HUES48 (cell line): ENCODE measurements around the gene DSG2.

Experiments used
- H3K27ac ChIP-seq: one replicate; pipeline ENCODE4 v1.7.0; 2013; ENCODE audit warnings: low read depth, low read length, inconsistent platforms
- H3K27me3 ChIP-seq: 2 replicates; pipeline ENCODE4 v1.6.1; 2013; ENCODE audit warnings: mild to moderate bottlenecking, low read length; ENCODE audit not compliant: control insufficient read depth, insufficient read depth
- H3K36me3 ChIP-seq: 2 replicates; pipeline ENCODE4 v1.6.1; 2013; ENCODE audit warnings: low read length; ENCODE audit not compliant: control insufficient read depth, insufficient read depth
- H3K4me1 ChIP-seq: 2 replicates; pipeline ENCODE4 v1.6.1; 2013; ENCODE audit warnings: mild to moderate bottlenecking, low read length; ENCODE audit not compliant: control insufficient read depth, insufficient read depth
- H3K4me3 ChIP-seq: 2 replicates; pipeline ENCODE4 v1.5.1; 2013; ENCODE audit warnings: mild to moderate bottlenecking, low read depth, low read length
- H3K9ac ChIP-seq: 2 replicates; pipeline ENCODE4 v1.6.1; 2013; ENCODE audit warnings: mild to moderate bottlenecking, low read depth, low read length, moderate library complexity
- H3K9me3 ChIP-seq: 2 replicates; pipeline ENCODE4 v1.6.1; 2013; ENCODE audit warnings: low read length; ENCODE audit not compliant: control insufficient read depth, insufficient read depth

The DSG2 gene

DNA sequence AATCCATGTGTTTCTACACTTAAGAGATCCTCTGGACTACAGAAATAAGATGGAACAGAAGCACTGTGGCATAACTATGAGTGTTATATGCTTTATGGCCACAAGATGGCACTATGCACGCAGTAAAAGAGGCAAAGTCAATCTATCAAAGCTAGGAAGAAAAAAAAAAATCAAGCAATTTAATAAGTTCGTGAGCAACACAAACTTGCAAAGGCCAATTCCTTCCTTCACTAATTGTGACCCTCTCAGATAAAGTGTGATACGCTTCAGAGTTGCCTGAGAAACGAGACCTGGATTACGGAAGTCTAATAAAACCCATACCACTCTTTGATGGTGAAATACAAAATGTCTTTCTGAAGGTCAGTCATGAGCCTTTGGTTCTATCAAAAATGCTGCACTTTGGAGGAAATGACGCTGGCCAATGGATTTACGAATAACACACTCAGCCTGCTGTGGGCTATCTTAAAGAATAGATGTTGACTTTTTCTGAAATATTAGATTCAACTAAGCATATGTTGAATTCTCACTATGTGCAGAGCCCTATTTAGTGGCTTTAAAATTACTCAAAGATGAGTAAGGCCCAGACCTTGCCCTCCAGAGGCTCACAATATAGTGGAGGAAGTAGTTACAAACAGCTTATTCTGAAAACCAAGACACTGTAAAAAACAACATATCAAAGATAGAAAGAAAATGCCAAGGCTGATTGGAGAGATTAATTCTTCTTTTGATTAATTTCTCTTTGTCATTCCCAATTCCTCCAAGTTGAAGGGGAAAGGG is 58.2 kb downstream of the DSG2 start:
- H3K9me3 ChIP-seq, result no peaks in the 10 kb centered on the region
- no peak overlapping the region for H3K9ac ChIP-seq
- no peaks in the 10 kb centered on the region for H3K27me3 ChIP-seq
- no peaks in the 10 kb centered on the region for H3K36me3 ChIP-seq
- H3K27ac ChIP-seq, result no peak overlapping the region
- peaks cover 6% of the 10 kb centered on the region for H3K4me1 ChIP-seq
- H3K4me3 ChIP-seq, result no peak overlapping the region

- H3K27ac ChIP-seq, result no peak overlapping the region
- no peaks in the 10 kb centered on the region for H3K36me3 ChIP-seq
Observed at GRCh38 chr18:31557446-31557845, 59.5 kb downstream of the DSG2 start.

DNA sequence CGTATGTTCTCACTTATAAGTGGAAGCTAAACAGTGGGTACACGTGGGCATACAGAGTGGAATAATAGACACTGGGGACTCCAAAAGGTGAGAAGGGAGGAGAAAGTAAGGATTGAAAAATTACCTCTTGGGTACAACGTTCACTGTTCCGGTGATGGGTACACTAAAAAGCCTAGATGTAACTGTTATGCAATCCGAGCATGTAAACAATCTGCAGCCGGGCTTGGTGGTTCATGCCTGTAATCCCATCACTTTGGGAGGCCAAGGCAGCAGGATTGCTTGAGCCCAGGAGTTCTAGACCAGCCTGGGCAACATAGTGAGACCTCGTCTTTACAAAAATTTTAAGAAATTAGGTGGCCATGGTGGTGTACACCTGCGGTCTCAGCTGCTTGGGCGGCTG is 60.6 kb downstream of the DSG2 start:
- Histone ChIP-seq H3K27me3 (no peaks in the 10 kb centered on the region), H3K9me3 (no peaks in the 10 kb centered on the region), H3K36me3 (no peaks in the 10 kb centered on the region), H3K4me1 (peaks cover 6% of the 10 kb centered on the region), H3K27ac (no peak overlapping the region), H3K9ac (no peak overlapping the region), H3K4me3 (no peak overlapping the region)

More at GRCh38 chr18:31557446-31557845, 59.5 kb downstream of the DSG2 start:
- Histone ChIP-seq H3K4me3 (no peak overlapping the region), H3K4me1 (peaks cover 6% of the 10 kb centered on the region), H3K27me3 (no peaks in the 10 kb centered on the region), H3K9me3 (no peaks in the 10 kb centered on the region), H3K9ac (no peak overlapping the region)

GRCh38 chr18:31562726-31563125 is 64.7 kb downstream of the DSG2 start:
- no peaks in the 10 kb centered on the region for H3K27me3 ChIP-seq
- H3K9ac ChIP-seq, result no peak overlapping the region

DNA sequence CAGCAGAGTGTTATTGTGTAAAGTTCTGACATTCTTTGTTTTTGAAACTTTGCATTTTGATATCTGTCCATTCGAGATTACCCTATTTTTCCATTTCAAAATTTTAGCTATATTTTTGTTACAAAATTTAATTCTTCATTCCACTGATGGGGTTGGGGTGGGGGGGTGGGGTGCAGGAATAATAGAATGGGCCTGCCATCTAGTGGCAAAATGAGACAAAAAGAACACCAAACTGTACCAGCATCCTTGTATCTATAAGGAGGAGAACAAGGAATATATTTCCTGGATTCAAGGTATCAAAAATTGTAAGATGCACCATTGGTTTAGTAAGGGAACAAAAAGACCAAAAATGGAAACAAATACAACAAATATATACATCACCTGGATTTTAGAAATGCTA is 65.8 kb downstream of the DSG2 start:
- Histone ChIP-seq H3K27ac (no peak overlapping the region), H3K27me3 (no peaks in the 10 kb centered on the region), H3K4me3 (no peak overlapping the region), H3K9ac (no peak overlapping the region), H3K4me1 (no peaks in the 10 kb centered on the region), H3K36me3 (no peaks in the 10 kb centered on the region), H3K9me3 (no peaks in the 10 kb centered on the region)

More at GRCh38 chr18:31562726-31563125, 64.7 kb downstream of the DSG2 start:
- H3K27ac ChIP-seq, result no peak overlapping the region
- H3K4me1 ChIP-seq, result no peaks in the 10 kb centered on the region
- H3K36me3 ChIP-seq, result no peaks in the 10 kb centered on the region
- no peaks in the 10 kb centered on the region for H3K9me3 ChIP-seq
- no peak overlapping the region for H3K4me3 ChIP-seq

- H3K9me3 ChIP-seq, result no peaks in the 10 kb centered on the region
- H3K27me3 ChIP-seq, result no peaks in the 10 kb centered on the region
- H3K9ac ChIP-seq, result no peak overlapping the region
- no peak overlapping the region for H3K4me3 ChIP-seq
- no peaks in the 10 kb centered on the region for H3K36me3 ChIP-seq
- no peak overlapping the region for H3K27ac ChIP-seq
- H3K4me1 ChIP-seq, result no peaks in the 10 kb centered on the region
Observed at GRCh38 chr18:31565345-31565744, 67.4 kb downstream of the DSG2 start.

GRCh38 chr18:31565782-31566512 is 68.0 kb downstream of the DSG2 start:
- Histone ChIP-seq H3K27ac (no peak overlapping the region), H3K4me3 (no peak overlapping the region)

DNA sequence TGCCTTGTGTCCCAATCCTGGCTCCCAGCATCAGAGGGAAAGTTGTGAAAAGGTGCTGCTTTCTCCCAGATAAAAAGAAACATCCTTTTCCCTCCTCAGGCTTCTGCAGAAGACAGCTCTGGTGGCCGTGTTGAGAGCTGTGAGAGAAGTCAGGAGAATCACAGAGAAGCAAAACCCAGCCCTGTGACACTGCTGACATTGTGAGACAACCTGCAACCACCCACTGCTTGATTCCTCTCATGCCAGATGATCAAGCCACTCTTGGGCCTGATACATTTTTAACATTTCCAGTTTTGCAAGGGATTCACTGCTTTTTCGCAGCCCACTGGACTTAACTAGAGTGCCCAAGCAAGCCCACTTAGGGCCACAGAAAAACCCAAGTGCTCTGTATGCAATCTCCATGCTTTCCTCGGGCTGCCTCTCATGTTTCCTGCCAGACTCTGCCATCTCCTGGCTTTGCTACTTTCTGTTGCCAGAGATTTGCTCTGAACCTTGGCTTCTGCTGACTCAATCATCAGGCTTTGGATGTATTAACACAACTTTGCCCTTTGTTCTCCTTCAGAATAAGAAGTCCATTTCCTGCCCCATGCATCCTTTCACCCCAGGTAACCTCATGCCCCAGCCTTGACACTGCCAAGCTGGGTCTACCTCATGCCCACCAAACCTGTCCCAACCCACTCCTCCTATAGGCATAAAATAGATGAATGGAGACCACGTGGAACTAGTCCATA is 68.8 kb downstream of the DSG2 start:
- Histone ChIP-seq H3K9me3 (no peaks in the 10 kb centered on the region), H3K4me3 (no peak overlapping the region), H3K27me3 (no peaks in the 10 kb centered on the region), H3K4me1 (no peaks in the 10 kb centered on the region), H3K9ac (no peak overlapping the region), H3K36me3 (no peaks in the 10 kb centered on the region), H3K27ac (no peak overlapping the region)

More at GRCh38 chr18:31565782-31566512, 68.0 kb downstream of the DSG2 start:
- Histone ChIP-seq H3K36me3 (no peaks in the 10 kb centered on the region), H3K9me3 (no peaks in the 10 kb centered on the region), H3K4me1 (no peaks in the 10 kb centered on the region), H3K9ac (no peak overlapping the region), H3K27me3 (no peaks in the 10 kb centered on the region)

GRCh38 chr18:31572368-31572767 is 74.4 kb downstream of the DSG2 start:
- no peaks in the 10 kb centered on the region for H3K27me3 ChIP-seq
- 0 out of 2 replicates have a peak, but pooled peaks cover 3% of the 10 kb centered on the region for H3K4me1 ChIP-seq
- no peak overlapping the region for H3K27ac ChIP-seq
- no peaks in the 10 kb centered on the region for H3K9me3 ChIP-seq
- no peaks in the 10 kb centered on the region for H3K36me3 ChIP-seq
- H3K9ac ChIP-seq, result no peak overlapping the region
- no peak overlapping the region for H3K4me3 ChIP-seq

DNA sequence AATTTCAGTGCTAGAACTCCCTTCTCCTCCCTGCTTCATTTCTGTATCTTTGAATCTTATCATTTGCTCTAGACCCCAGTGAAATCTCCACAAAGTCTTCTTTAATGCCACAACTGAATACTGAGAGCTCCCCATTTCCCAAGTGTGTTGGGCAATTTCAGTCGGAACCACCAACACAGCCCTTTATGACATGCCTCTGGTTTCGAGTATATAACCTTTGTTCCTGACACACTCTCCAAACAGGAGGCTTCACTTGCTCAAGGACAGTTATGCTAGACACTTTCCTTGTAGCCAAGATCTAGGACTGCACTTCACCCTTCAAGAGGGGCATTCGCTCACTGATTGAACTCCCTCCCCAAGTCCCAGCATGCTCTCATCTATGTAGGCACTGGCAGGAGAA is 75.1 kb downstream of the DSG2 start:
- Histone ChIP-seq H3K27ac (no peak overlapping the region), H3K4me3 (no peak overlapping the region), H3K9me3 (no peaks in the 10 kb centered on the region), H3K4me1 (0 out of 2 replicates have a peak, but pooled peaks cover 3% of the 10 kb centered on the region), H3K36me3 (no peaks in the 10 kb centered on the region), H3K9ac (no peak overlapping the region), H3K27me3 (no peaks in the 10 kb centered on the region)
